HL-60 (cell line): Measurements from ENCODE around the gene FOXJ3.

Experiments used
- CTCF ChIP-seq: IDR thresholded peaks from one replicate; pipeline ENCODE4 v1.5.1; 2011; ENCODE audit warnings: low read length, control low read depth, inconsistent platforms; ENCODE audit not compliant: insufficient read depth
- GABPA ChIP-seq: IDR thresholded peaks from 2 replicates; pipeline ENCODE4 v1.6.1; 2012; ENCODE audit warnings: low read depth
- POLR2AphosphoS5 ChIP-seq: IDR thresholded peaks from 2 replicates; pipeline ENCODE4 v1.6.1; 2012; ENCODE audit warnings: low read depth
- REST ChIP-seq: IDR thresholded peaks from 2 replicates; pipeline ENCODE4 v1.6.1; 2012; ENCODE audit warnings: low read depth; ENCODE audit not compliant: insufficient replicate concordance
- SPI1 ChIP-seq: IDR thresholded peaks from 2 replicates; pipeline ENCODE4 v1.6.1; 2012; ENCODE audit warnings: low read depth, mild to moderate bottlenecking, borderline replicate concordance

- no peak for TF ChIP-seq CTCF
- no peak for TF ChIP-seq GABPA
- TF ChIP-seq POLR2AphosphoS5: no peak
- TF ChIP-seq SPI1: no peak
- TF ChIP-seq REST: no peak
These were observed 17.7 kb downstream of the FOXJ3 start for GRCh38 chr1:42317308-42317707.
